T-helper 1 cell (primary cell): ENCODE data around the gene ZCCHC18.

Experiments used
- DNase-seq, 5 donors: peaks; one replicate each; pipeline ENCODE4 v3.0.0-alpha.2; 2012 to 2020

ZCCHC18 gene

DNA sequence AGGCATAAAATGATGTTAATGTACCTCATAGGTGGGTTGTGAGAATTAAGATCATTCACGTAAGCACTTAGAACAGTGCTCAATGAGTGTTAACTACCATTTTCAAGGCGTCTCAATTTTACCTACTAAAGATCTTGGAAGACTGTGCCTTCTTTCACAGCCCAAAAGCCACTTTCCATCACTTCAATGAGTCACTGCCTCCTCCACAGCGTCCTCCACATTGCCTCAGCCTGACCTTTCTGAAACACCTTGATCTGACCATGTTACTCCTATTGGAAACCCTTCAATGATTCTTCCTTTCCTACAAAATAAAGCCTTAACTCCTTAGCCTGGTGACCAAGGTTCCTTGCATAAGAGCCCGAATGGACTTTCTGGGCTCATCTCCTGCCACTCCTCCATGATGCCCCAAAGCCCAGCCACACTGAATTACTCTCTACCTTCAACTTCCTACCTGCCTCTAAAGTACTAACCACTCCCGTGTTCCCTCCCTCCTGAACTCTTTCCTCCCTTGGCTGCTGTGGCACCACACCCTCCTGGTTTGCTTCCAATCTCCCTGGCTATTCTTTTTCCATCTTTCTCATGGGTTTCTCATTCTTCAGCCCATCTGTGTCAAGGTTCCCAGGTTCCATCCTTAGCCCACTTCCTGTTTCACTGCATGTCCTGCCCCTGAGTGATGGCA lies 22.4 kb downstream of the ZCCHC18 start:
- no peak for DNase-seq

DNA sequence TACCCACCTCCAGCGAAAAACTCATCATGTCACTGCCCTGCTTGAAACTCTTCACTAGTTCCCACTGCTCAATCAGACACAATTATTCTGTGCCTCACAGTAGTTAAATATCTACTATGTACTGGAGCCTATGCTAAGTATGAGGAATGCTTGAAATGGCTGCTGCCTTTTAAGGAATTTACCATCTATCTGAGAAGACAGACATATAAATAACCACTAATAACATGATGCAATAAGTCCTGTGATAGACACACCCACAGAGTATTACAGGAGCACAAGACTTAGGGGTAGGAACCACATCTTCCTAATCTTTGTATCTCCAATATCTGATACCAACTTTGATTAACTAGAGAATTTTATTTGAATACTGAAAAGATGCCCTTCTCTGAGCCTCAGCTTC lies 23.4 kb downstream of the ZCCHC18 start:
- DNase-seq: no peak

DNA sequence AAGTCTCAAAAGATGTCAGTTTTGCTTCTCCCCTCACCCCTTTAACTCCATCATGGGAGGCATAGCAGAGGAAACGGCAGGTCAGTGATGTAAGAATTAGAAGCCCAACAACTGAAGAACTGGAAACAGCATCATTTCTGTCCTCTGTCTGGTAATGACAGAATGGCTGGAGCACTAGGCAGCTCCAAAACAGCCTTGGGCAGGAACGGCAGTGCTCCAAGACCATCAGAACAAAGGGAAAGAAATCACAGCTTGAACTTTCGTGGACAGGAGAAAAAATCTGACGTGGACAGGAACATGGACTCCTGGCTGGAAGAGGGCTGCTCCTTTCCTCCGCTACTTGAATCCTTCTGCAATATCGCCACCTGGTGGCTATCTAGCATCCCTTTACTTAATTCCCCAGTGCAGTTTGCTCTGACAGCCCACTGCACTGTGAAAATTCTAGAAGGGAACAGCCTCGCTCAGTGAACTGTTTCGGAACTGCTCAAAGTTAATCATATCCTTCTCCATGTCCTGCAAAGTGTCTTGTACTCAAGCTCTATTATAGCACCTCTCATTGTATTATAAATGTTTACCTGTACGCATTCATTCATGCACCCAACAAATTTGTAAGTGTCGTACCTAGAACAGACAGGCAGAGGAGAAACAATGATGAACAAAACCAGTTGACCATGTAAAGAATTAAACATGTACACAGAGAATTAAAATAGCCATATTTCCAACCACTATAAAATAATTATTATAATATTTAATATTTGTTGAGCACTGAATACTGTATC lies 24.1 kb downstream of the ZCCHC18 start:
- peak; percentile 13 to 57 (median 43) for DNase-seq

DNA sequence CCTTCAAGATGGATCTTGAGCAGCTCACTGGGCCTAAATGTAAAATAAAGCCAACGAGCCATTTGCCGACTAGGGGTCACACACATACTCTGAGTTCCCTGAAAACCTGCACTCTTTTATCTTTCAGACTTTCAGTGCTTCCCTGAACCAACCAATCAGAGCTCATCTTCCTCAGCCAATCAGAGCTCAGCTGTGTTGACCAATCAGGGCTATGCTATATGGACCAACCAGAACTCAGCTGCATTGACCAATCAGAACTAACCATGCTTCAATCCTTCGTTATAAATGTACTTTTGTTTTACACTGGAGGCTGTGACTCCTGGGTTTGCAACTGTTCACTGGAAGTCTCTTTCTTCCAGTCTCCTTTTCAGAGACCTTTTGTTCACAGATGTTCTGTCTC lies 25.2 kb downstream of the ZCCHC18 start:
- no peak for DNase-seq

DNA sequence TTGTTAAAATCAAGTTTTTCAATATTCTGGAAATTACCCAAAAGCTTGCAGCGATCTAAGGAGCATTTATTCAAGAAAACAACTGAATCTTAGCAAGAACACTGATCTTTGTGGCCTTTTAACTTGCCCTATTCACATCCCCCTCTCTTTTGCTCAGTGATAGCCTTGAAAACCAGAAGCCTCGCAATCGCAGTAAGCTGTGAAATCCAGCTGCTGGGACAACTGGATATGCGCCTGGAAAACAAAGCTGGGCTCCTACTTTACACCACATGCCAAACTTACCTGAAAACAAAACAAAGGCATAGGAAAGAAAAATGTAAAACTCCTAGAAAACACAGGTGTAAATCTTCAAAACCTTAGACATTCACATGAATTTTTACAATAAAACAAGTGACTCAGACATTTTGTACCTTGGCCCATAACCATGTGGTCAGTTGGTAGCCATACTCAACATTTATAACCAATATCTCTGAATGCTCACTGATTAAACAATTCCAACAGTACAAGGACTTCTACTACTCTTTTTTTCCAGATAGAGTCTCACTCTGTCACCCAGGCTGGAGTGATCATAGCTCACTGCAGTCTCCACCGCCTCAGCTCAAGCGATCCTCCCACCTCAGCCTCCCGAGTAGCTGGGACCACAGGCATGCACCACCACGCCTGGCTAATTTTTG lies 28.9 kb downstream of the ZCCHC18 start:
- DNase-seq: no peak

DNA sequence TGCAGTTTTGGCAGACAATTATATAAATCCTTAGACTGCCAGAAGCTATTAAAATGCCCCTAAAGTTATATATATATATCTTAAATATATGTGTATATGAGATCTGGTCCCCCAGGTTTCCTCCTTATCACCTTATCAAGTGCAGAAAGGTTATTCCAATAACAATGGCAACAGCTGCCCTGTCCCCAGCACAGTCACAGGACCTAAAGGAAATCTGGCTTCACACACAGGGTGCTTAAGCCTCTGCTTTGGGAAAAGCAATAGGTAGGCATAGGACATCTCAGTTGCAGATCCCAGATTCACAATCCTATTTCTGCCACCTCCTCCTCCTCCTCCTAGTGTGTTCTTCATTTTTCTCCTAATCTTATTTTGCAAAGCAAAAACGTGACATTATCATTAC lies 38.7 kb downstream of the ZCCHC18 start:
- no peak for DNase-seq

DNA sequence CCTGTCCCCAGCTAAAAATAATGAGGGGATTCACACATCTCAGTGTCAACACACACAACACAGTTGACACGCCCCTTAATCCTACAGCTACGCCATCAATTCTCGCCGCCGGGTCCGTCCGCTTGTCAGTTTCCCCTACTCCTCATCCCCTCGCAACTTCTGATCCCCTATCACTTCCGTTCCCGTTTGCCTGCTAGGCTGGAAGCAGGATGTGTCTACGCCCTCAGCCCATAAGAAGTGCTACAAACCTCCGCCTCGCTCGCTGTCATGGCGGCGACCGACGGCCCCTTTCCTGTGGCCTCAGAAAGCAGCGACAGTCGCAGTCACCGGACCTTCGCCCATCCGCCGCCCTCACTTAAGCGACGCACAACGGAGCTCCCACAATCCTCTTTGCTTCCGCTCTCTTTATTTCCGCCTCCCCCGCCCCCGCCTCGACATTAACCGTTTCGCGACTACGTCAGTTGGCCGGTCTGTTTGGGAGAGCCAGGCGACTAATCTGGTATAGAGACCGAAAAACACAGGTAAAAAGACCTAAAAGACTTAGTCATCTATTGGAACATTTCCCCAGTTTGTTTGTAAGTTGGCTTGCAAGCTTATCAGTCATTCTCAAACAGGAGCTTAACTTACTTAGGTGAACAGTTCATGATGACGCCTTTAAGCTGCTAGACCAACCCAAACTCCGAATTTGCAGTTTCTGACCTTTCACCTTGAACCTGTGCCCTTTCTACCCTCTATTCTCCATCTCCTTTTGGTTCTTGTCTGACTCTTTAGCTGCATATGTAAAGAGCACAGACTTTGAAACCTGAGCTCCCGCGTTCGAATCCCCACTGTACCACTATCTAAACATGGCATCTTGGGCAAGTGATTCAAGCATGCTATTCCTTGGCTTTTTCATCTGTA lies 44.6 kb downstream of the ZCCHC18 start, which contains the start of gene SLC25A53:
Gene SLC25A53 (minus strand): TSS at position 380 of the 900 bp plus-strand sequence. CDS start 51,752 bp downstream, outside the sequence.
- peak; percentile 48 to 88 (median 64) for DNase-seq
